ENCODE results near the gene TAS2R41. TPM values are rescaled to one million over a fixed set of nuclear protein-coding genes. Genes with fewer than 3 reads are reported as not detected.

Gene TAS2R41
- under 1 TPM in 1 of 2 donors, not detected in 1; 0.59 TPM for total RNA-seq
- polyA plus RNA-seq (2013, experiment 1 of 2), result not detected
- not detected for polyA plus RNA-seq (2013, experiment 2 of 2)
- long read RNA-seq, experiment 1, result 0 reads
- long read RNA-seq, experiment 2, result 0 reads
- long read RNA-seq, experiment 3, result 0 reads
- long read RNA-seq, experiment 4, result 0 reads

GRCh38 chr7:143477501-143478150 is at the start of gene TAS2R41:
TSS of gene TAS2R41 (plus strand) at chr7:143477873. CDS start at chr7:143477873, 0 bp downstream.
- Mint-ChIP-seq H3K36me3 (ENCODE audit: low read depth) (no peaks in the 10 kb centered on the region), H3K4me3 (no peak within 1 kb of the TSS), H3K9me3 (no peaks in the 10 kb centered on the region), H3K27me3 (ENCODE audit: insufficient read depth) (no peaks in the 10 kb centered on the region), H3K27ac (no peak within 1 kb of the TSS), H3K4me1 (peaks cover under 1% of the 10 kb centered on the region)
- no peak within 1 kb of the TSS for H3K9ac ChIP-seq (ENCODE audit: extremely low read depth, low read length, poor library complexity, severe bottlenecking)
- WGBS, 2 experiments (ENCODE audit: insufficient coverage in 1 of 2, insufficient read length in 1 of 2), result 82% methylated on average over 9 to 10 of the region's 10 CpGs
- peak; percentile 52 for DNase-seq
- H3K36me3 ChIP-seq (ENCODE audit: control insufficient read depth, insufficient read depth, low read length), result no peaks in the 10 kb centered on the region
- H3K4me3 ChIP-seq (ENCODE audit: low read length), result no peak within 1 kb of the TSS
- no peaks in the 10 kb centered on the region for H3K27me3 ChIP-seq (ENCODE audit: control insufficient read depth, insufficient read depth, low read length, poor library complexity, severe bottlenecking)
- no peaks in the 10 kb centered on the region for H3K4me1 ChIP-seq (ENCODE audit: control insufficient read depth, insufficient read depth, low read length)
- no peak within 1 kb of the TSS for H3K27ac ChIP-seq (ENCODE audit: low read depth, low read length)
- H3K9me3 ChIP-seq (ENCODE audit: control insufficient read depth, low read length), result no peaks in the 10 kb centered on the region
- no peak for TF ChIP-seq CTCF (conservative IDR thresholded peaks at IDR 0.05)

- WGBS, 2 experiments (ENCODE audit: insufficient coverage in 1 of 2, insufficient read length in 1 of 2), result 92 to 93% methylated on average over 3 to 10 of the region's 10 CpGs
- no peak overlapping the region for H3K27ac Mint-ChIP-seq
- H3K4me1 ChIP-seq (ENCODE audit: control insufficient read depth, insufficient read depth, low read length), result no peaks in the 10 kb centered on the region
- no peak overlapping the region for H3K4me3 ChIP-seq (ENCODE audit: low read length)
- no peaks in the 10 kb centered on the region for H3K27me3 Mint-ChIP-seq (ENCODE audit: insufficient read depth)
- no peaks in the 10 kb centered on the region for H3K27me3 ChIP-seq (ENCODE audit: control insufficient read depth, insufficient read depth, low read length, poor library complexity, severe bottlenecking)
- H3K27ac ChIP-seq (ENCODE audit: low read depth, low read length), result no peak overlapping the region
- no peaks in the 10 kb centered on the region for H3K9me3 ChIP-seq (ENCODE audit: control insufficient read depth, low read length)
- peaks cover under 1% of the 10 kb centered on the region for H3K9me3 Mint-ChIP-seq
- H3K36me3 Mint-ChIP-seq (ENCODE audit: low read depth), result no peaks in the 10 kb centered on the region
- TF ChIP-seq CTCF (conservative IDR thresholded peaks at IDR 0.05), result no peak
- H3K4me3 Mint-ChIP-seq, result no peak overlapping the region
- H3K9ac ChIP-seq (ENCODE audit: extremely low read depth, low read length, poor library complexity, severe bottlenecking), result no peak overlapping the region
- no peaks in the 10 kb centered on the region for H3K36me3 ChIP-seq (ENCODE audit: control insufficient read depth, insufficient read depth, low read length)
- H3K4me1 Mint-ChIP-seq, result no peaks in the 10 kb centered on the region
- no peak for DNase-seq
Measured at GRCh38 chr7:143429770-143430698, 47.6 kb upstream of the TAS2R41 start.

GRCh38 chr7:143431109-143431508 is 46.6 kb upstream of the TAS2R41 start:
- H3K27me3 ChIP-seq (ENCODE audit: control insufficient read depth, insufficient read depth, low read length, poor library complexity, severe bottlenecking), result no peaks in the 10 kb centered on the region
- WGBS, 2 experiments (ENCODE audit: insufficient coverage in 1 of 2, insufficient read length in 1 of 2), result 67 to 80% methylated on average over 2 of the region's 2 CpGs
- Mint-ChIP-seq H3K4me1 (peaks cover under 1% of the 10 kb centered on the region), H3K4me3 (no peak overlapping the region), H3K27ac (no peak overlapping the region), H3K27me3 (ENCODE audit: insufficient read depth) (no peaks in the 10 kb centered on the region), H3K36me3 (ENCODE audit: low read depth) (no peaks in the 10 kb centered on the region), H3K9me3 (no peaks in the 10 kb centered on the region)
- DNase-seq, result no peak
- H3K4me1 ChIP-seq (ENCODE audit: control insufficient read depth, insufficient read depth, low read length), result no peaks in the 10 kb centered on the region
- no peaks in the 10 kb centered on the region for H3K36me3 ChIP-seq (ENCODE audit: control insufficient read depth, insufficient read depth, low read length)
- no peaks in the 10 kb centered on the region for H3K9me3 ChIP-seq (ENCODE audit: control insufficient read depth, low read length)
- no peak overlapping the region for H3K4me3 ChIP-seq (ENCODE audit: low read length)
- no peak for TF ChIP-seq CTCF (conservative IDR thresholded peaks at IDR 0.05)
- H3K9ac ChIP-seq (ENCODE audit: extremely low read depth, low read length, poor library complexity, severe bottlenecking), result no peak overlapping the region
- no peak overlapping the region for H3K27ac ChIP-seq (ENCODE audit: low read depth, low read length)

All from endodermal cell (in vitro differentiated cells).